Activated CD8-positive, alpha-beta memory T cell treated with anti-CD3 and anti-CD28 coated beads for 24 hours (primary cell): Measurements from ENCODE around the gene BORCS6.
"Not testable (repeated sequence)": the region's sequence is repeated elsewhere in the genome, so short reads cannot be mapped to it uniquely, and the experiment has no call there.

Source experiments
- DNase-seq: peaks from one replicate; pipeline ENCODE4 v3.0.0-alpha.2; 2020

BORCS6 gene

GRCh38 chr17:8170186-8170585, 19.8 kb downstream of the BORCS6 start:
- DNase-seq = not testable (repeated sequence)

DNA sequence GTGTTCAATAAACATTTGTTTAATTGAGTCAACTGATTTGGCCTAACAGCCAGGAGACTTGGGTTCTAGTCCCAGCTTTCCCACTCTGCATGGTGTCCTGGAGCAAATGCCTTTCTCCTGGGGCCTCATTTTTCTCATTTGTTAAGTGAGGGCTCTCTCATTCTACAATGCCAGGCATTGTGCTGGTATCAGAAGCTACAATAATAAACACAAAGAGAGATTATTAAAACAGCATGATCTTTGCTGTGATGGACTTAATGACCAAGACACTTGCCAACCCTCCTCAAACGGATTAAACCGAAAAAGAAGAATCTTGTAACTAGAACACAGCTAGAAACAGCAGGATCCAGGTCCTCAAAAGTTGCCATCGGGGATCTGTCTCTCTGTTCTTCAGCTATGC, 22.5 kb downstream of the BORCS6 start:
- no peak for DNase-seq

DNA sequence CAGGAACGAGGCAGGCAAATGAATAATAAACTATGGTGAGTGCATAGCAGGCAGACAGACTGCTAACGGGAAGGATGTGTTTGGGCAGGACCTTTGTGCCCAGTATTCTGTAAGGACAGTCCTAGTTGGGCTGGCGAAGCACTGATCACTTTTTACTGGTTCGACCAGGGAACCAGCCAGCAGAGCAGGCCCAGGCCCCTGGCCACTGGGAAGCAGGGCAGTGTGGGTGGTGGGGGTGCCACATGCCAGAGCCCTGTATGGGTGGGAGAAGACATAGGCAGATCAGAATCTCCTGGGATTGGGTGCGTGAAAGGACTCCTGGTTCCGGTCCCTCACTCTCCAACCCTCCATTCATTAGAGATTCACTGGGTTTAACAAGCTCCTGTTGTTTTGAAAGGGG, 23.2 kb downstream of the BORCS6 start:
- no peak for DNase-seq

- DNase-seq = no peak
Observed at GRCh38 chr17:8164815-8165131, 25.2 kb downstream of the BORCS6 start.

DNA sequence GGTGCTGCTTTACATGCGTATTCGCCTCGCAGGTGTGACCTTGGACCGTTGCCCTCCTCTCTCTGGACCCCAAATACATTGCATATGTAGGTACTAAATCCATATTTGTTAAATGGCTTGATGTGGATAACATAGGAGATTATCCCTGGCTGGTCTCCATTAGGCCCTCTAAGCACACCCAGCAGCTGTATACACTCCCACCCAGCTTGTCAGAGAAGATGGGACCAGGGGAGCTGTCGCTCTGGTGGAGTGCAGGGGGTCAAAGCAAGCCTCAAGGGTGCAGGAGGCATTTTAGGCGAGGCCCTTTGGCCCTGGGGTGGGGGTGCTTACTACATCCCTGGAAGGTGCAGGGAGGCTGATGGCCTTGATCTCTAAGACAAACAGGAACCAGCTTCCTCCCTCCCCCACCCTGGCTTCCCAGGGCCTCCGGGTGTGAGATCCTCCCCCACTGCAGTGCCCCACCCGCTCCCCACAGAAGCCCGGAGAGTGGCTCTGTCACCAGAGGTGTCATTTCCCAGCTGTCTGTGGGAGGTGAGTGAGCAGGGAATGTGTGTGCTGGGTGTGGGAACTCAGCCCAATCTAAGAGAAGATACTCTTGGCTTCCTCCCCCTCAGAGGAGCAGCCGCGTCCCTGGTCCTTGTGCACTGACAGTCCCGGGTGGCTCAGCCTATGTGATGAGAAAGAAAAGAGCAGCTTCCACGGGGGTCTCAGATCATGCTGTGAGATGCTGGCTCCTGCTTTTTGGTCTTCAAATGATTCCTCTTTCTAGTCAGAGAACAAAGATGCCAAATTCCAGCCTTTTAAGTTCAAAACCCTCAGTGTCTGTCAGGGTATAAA, 25.8 kb downstream of the BORCS6 start:
- DNase-seq = peak; percentile 88

DNA sequence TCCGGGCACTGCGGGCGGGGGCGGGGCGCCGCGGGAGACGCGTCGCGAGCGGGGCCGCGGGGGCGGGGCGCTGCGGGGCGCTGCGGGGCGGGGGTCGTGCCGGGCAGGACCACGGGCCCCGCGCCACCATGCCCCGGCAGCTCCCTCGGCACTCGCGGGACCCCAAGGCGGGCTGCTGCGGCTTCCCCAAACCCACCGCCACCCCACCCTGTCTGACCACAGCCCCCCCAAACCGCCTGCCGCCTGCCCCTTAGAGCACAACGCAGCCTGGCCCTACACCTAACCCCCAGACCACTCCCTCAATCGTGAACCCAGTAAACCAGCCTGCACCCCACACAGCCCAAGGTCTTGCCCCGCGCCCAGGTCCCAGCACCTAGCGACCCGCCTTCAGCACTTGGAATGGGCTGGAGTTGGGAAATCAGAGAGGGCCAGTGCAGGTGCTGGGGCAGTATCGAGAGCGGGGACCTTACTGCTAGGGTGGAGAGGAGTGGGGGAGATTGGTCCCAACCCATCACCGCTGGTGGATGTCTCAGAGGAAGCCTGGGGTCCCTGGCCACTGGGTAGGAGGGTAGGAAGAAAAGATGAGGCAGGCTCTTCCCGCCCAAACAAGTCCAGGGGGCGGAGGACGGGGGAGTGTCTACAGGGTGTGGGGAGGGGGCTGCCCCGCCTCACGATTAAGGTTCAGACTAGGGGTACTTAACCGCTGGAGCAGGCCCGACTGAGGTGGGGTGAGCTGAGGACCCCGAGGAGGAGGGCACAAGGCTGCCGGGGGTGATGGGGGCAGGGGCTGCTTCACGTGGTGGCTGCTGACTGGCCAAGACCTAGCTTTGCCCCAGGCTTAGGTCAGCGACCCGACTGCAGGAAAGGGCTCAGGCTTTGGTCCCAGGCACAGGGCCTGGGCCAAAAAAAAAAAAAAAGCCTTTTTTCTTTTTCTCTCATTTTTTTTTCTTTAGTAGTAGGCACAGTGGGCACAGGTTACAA, 26.7 kb downstream of the BORCS6 start:
- peak; percentile 79 for DNase-seq

DNA sequence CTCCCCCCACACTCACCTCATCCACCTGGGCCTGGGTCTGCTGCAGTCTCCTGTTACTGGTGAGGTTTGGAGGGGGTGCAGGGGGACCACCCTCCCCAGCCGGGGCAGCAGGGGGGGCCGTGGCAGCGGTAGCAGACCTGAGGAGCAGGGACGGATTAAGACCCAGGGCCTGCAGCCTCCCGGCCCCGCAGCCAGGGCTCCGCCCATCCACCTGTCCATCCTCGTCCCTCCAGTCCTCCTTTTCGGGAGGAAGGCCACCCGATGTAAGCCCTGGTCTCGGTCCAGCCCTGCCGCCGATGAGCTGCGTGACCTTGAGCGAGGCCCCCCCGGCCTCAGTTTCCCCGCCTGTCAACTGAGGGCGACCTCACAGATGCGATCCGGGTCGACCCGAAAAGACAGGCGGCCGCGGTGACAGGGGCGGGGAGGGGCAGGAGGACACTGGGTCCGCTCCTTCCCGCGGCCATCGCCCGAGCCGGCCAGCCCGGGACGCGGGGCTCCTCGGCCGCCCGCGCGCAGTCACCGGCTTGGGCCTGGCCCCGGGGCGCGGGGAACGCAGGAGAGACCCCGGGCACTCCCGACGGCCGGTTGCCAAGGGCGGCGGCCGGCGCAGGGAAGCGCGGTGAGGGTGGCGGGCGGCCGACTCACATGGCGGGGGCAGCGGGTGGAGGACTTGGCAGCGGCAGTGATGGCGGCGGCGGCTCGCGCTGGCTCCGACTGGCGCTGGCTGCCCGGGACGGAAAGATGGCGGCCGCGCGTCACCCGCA, 27.6 kb downstream of the BORCS6 start, which contains the start of gene VAMP2:
Gene VAMP2, minus strand, starts transcription at position 716 of the 764 bp plus-strand sequence. Its CDS starts 69 bp downstream, at position 647.
- peak; percentile 91 for DNase-seq

- DNase-seq = no peak
Observed at GRCh38 chr17:8161289-8162232, 28.4 kb downstream of the BORCS6 start.

GRCh38 chr17:8160741-8161221, 29.2 kb downstream of the BORCS6 start:
- peak; percentile 56 for DNase-seq

GRCh38 chr17:8160224-8160577, 29.8 kb downstream of the BORCS6 start:
- DNase-seq = no peak

- no peak for DNase-seq
Observed at GRCh38 chr17:8159459-8160223, 30.3 kb downstream of the BORCS6 start.

- DNase-seq = no peak
Observed at GRCh38 chr17:8159032-8159400, 31.0 kb downstream of the BORCS6 start.

DNA sequence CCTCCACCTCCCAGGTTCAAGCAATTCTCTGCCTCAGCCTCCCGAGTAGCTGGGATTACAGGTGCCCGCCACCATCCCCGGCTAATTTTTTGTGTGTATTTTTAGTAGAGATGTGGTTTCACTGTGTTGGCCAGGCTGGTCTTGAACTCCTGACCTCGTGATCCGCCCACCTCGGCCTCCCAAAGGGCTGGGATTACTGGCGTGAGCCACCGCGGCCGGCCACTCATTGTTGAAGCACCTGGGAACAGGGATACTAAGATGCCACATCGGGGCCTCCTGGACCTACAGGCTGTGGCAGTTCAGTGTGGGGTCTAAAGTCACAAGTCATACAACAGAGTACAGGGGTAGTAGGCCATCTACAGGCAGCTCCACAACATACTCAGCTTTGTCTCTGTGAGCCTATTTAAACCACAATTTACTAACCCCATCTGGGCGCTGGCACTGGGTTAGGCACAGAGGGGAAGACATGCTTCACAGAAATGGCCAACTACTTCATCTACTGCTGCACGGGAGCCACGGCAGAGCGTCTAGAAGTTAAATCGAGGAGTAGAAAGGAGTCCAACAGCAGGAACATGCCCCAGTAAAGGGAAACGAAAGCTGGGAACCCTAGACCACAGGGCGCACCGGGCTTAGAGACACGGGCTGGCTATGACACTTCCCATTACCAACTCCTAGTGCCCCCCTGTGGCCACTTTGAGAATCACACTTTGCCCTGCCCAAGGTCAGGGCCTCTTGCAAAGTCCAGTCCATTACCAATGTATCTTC, 31.5 kb downstream of the BORCS6 start:
- peak; percentile 95 for DNase-seq

- DNase-seq = peak; percentile 99
Observed at GRCh38 chr17:8156246-8156992, 33.6 kb downstream of the BORCS6 start.

DNA sequence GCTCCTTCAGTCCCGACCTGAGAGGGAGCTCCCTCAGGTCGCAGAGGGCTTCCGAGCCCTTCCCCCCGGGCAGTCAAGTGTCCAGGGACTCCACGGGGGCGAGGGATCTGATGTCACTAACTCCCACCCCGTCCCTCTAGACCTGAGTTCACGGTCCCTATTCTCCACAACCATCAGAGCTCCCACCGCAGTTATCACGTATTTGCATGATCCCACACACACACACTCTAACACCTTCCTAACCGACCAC, 34.1 kb downstream of the BORCS6 start:
- DNase-seq = no peak

GRCh38 chr17:8155231-8155995, 34.6 kb downstream of the BORCS6 start:
- no peak for DNase-seq

DNA sequence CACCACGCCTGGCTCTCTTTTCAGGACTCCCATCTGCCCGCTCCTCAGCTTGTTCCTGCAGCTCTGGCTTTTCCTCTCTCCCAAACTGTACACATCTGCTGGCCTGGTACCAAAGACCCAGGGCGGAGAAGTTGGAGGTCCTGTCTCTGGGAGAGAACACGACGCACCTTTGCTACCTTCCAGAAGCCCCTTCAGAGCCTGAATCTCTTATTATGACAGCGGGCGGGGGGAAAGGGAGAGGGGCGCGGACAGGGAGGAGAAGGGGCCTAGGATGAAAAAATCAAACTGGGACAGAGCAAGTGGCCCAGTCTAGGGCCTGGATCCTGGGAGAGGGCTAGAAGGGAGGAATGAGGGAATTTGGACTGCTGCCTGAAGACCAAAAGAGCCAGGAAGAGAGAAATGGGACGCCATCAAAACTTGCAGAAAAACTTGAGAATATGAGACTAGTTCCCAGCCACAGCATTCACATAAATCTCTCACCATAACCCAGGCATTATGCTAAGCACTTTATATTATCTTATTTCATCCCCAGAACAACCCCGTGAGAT, 35.3 kb downstream of the BORCS6 start:
- DNase-seq = no peak

GRCh38 chr17:8153957-8154607, 35.9 kb downstream of the BORCS6 start:
- DNase-seq = peak; percentile 90
